Stimulated activated CD8-positive, alpha-beta memory T cell treated with anti-CD3 and anti-CD28 coated beads, Interleukin-7, amount 100 ng/mL, for 4 hours (primary cell): ENCODE results near the gene TCF3.

Experiments
- DNase-seq, 2 donors: peaks; one replicate each; pipeline ENCODE4 v3.0.0-alpha.2; 2020; ENCODE audit warnings: low read depth in 2 of 2

The TCF3 gene

DNA sequence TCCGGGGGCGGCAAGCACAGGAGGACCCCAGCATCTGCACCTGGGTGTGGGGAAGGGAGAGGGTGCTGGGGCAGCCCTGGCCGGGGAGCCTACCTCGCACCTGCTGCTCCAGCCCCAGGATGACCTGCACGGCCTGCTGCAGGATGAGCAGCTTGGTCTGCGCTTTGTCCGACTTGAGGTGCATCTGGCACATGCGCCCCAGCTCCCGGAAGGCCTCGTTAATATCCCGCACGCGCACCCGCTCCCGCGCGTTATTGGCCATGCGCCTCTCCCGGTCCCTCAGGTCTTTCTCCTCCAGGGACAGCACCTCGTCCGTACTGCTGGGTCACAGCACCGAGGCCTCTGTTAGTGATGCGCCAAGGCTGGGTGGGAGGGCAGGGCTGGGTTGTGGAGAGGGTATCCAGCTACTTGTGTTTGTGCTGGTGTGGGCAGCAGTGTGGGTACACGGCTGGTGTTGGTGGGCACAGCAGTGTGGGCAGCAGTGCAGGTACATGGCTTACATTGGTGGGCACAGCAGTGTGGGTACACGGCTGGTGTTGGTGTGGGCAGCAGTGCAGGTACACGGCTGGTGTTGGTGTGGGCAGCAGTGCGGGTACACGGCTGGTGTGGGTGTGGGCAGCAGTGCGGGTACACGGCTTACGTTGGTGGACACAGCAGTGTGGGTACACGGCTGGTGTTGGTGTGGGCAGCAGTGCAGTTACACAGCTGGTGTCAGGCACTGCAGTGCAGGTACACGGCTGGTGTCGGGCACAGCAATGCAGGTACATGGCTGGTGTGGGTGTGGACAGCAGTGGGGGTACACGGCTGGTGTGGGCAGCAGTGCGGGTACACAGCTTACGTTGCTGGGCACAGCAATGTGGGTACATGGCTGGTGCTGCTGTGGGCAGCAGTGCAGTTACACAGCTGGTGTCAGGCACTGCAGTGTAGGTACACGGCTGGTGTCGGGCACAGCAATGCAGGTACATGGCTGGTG is 40.0 kb downstream of the TCF3 start:
- DNase-seq, result no peak

- DNase-seq, result no peak
These were observed 41.1 kb downstream of the TCF3 start for GRCh38 chr19:1611353-1611752.

GRCh38 chr19:1610579-1610978 is 41.8 kb downstream of the TCF3 start:
- no peak for DNase-seq

DNA sequence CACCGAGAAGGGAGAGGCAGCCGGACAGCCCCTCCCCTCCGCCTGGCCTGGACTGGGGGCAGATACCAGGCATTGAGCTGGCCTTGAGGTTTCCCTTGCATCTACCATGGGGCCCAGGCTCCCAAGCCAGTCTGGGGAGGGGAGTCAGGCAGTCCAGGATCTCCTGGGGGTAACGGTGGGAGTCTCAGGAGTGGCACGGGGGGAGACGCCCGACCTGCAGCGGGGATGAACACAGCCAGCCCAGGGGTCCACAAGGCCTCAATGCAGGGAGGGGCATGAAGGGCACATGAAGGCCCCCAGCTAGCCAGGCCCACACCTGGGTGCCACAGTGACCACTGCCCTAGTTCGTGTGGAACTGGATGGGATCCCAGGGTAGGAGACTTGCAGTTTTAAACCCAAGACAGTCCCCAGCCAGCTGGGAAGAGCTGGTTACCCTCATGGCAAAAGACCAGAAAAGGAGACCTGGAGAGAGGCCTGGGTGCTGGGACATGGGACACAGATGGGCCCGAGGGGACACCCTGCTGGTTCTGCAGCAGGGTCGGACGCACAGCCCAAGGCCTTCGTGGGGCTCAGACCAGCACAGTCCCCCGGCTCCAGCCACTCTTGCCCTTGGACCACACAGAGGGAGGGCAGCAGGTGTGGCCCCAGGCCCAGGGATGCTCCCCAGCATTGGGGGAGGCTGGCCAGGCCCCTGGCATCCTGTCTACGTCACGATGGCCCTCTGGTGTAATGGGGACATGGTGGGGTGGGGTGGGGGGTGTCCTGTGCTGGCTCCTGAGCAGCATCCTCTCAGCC is 42.5 kb downstream of the TCF3 start:
- DNase-seq, result no peak

GRCh38 chr19:1609103-1609396 is 43.4 kb downstream of the TCF3 start:
- DNase-seq, result no peak

GRCh38 chr19:1608359-1609102 is 43.9 kb downstream of the TCF3 start:
- DNase-seq, result no peak

DNA sequence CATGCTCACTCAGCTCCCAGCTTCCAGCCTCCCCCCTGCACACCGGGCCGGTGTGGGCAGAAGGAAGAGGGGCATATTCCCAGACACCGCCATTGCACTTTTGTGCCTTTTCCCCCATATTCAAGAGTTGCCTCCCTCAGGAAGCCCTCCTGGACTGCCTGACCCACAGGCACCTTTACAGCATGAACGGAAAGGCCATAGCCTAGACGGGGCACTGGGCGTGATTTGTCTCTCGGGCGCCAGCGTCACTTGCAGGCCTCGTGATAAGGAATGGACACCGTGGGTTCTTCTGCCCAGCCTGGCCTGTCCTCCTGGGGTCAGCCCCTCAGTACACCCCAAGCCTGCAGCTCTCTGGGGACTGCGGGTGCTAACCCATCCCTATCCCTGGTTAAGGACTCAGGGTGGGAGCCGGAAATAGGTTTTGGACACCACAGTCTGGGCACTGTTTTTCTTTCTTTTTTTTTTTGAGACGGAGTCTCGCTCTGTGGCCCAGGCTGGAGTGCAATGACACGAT is 46.2 kb downstream of the TCF3 start:
- no peak for DNase-seq

DNA sequence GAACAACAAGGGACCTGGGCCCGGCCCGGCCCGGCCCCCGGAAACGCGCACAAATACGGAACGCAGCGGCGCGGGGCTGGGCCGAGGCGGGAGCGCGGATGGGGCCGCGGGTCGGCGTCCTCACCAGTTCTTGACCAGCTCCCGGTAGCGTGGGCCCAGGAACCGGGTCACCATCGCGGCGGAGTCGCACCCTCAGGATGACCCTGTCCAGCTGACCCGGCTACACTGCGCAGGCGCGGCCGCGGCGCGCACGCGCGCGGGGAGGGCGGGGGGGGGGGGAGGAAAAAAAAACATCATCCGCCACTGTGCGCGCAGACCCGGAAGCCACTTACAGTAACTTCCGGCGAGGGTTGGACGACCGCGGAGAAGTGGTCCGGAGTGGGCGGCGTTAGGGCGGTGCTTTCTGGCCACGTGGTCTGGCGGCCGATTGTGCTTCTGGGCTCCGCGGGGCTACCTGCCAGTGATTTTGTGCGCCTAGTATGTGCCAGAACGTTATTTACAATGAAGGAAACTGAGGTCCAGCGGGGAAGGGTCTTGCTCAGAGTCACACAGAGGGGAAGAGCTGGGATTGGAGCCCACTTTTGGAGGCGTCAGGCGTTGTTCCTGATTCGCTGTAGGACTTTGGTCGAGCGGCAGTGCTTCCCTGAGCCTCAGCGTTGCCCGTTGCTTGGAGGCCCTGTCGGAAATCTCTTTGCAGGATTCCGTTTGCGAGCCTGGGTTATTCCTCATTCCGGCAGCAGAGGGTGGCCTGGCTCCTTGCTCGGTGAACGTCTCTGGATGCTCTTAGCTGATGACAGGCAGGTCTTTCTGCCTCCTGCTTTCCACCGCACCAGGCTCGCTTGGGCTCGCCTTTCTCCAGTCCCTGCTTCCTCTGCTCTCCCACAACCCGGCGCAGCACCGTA is 46.9 kb downstream of the TCF3 start, which contains the start of gene UQCR11:
Gene UQCR11 (minus strand): TSS at position 227 of the 902 bp plus-strand sequence. CDS start 53 bp downstream, at position 174.
- peak; percentile 89 to 91 for DNase-seq

DNA sequence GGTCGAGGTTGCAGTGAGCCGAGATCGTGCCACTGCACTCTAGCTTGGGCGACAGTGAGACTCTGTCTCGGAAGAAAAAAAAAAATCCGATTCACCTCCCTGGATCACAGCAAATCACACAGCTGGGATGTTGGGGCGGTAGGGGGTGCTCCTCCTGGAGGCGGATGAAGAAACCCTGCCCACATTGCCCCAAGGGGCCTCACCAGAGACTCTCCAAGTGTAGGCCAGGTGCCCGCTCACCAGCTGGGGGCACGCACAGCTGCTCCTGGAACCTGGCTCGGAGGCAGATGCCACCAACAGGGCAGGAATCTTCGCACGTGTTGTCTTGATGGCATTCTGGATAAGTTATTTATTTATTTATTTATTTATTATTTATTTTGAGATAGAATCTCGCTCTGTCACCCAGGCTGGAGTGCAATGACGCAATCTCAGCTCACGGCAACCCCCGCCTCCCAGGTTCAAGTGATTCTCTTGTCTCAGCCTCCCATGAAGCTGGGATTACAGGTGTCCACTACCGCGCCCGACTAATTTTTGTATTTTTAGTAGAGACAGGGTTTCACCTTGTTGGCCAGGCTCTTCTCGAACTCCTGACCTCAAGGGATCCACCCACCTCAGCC is 50.2 kb downstream of the TCF3 start:
- no peak for DNase-seq

- no peak for DNase-seq
These were observed 50.8 kb downstream of the TCF3 start for GRCh38 chr19:1601613-1602064.

DNA sequence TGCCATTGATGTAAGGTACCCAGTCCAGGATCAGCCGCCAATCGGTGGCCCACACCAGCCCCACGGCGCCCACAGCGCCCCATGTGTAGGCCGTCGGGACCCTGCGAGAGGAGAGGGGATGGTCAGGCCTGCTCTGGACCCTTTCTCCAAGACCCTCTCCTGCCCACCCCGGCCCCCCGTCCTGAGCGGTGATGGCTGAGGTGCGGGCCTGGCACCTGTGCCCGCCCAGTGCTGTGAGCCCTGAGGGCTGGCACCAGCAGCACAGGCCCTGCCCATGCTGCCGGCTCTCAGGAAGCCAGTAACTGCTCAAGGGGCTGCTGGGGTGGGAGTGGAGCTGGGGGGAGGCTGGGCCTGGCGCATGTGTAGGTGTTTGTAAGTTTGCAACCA is 53.0 kb downstream of the TCF3 start:
- DNase-seq, result no peak

- DNase-seq, result no peak
These were observed 53.5 kb downstream of the TCF3 start for GRCh38 chr19:1598777-1599459.

- DNase-seq, result no peak
These were observed 59.0 kb downstream of the TCF3 start for GRCh38 chr19:1593501-1593772.

GRCh38 chr19:1592755-1593500 is 59.5 kb downstream of the TCF3 start, which contains the start of gene MBD3:
MBD3 (minus strand) TSS chr19:1592865; CDS start chr19:1592631, 234 bp downstream.
- DNase-seq, result peak; percentile 60 to 87

- peak; percentile 58 to 82 for DNase-seq
These were observed 60.2 kb downstream of the TCF3 start for GRCh38 chr19:1592024-1592754.

- no peak for DNase-seq
These were observed 60.9 kb downstream of the TCF3 start for GRCh38 chr19:1591421-1592023.

DNA sequence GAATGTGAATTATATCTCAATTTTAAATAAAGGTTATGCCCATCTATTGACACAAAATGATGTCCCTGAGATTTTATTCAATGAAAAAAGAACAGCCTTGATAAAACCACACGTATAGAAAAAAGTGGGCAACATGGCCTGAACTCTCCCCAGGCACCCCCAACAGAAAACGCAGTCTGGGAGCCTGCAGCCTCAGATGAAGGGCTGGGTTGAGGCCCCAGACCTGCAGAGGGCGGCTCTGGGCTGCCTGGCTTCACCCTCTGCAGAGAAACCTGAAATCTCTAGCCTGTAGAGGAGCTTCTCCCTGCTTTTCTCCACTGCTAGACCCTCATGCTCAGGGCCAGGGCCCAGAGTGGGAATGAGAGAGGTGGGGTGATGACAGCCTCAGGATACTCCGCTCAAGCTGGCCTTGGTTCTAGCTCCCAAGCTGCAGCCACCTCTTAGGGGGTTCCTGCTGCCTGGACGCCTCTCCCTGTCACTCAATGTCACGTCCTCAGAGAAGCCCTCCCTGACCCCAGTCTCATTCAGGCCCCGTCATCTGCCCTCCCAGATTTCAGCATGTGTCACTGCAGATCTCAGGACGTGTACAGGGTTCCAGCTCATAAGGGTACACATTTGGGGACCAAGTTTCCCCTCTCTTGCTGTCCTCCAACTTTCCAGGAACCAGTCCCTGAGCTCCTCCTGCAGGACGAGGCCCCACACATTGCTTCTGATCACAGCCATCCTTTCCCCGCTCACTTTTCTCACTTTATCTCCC is 61.6 kb downstream of the TCF3 start:
- no peak for DNase-seq
